HEK293 (cell line): ENCODE data around the gene ARHGAP8.
A peak's percentile ranks its signal among the peaks of the same experiment; 100 is the strongest.

Experiments used
- CTCF ChIA-PET: fragments of 350-600 bp; formaldehyde crosslinking; extraction: SDS; loops from one replicate; lab custom pipeline; 2021; ENCODE audit warnings: antibody characterized with exemption; lab: Yijun Ruan, JAX
- POLR2A ChIA-PET: fragments of 300-600 bp; formaldehyde crosslinking; extraction: SDS; loops from one replicate; lab custom pipeline; 2020; ENCODE audit warnings: antibody characterized with exemption, inconsistent platforms; lab: Yijun Ruan, JAX
- H3K27ac ChIP-seq: fragments of 200-500 bp; sonication (Bioruptor generic); 2 replicates; pipeline ENCODE4 v1.5.1; 2014; ENCODE audit warnings: low read depth, low read length, control low read depth, inconsistent platforms; ENCODE audit errors: extremely low read depth
- H3K36me3 ChIP-seq, 2 experiments: fragments of 200-500 bp in 1 of 2; sonication (Bioruptor generic) in 1 of 2; 1 replicate in 1 of 2; 2 replicates in 1 of 2; pipeline ENCODE4 v1.5.1; 2014 to 2017; ENCODE audit warnings: inconsistent platforms in 2 of 2, low read length in 2 of 2; ENCODE audit not compliant: control insufficient read depth in 2 of 2, insufficient read depth in 1 of 2
- H3K4me1 ChIP-seq: fragments of 200-500 bp; sonication (Bioruptor generic); 2 replicates; pipeline ENCODE4 v1.5.1; 2014; ENCODE audit warnings: mild to moderate bottlenecking, low read length, inconsistent platforms; ENCODE audit not compliant: control insufficient read depth, insufficient read depth
- H3K4me3 ChIP-seq: 2 replicates; pipeline ENCODE4 v1.5.1; 2011; ENCODE audit warnings: low read depth, mild to moderate bottlenecking, control low read depth, low read length, moderate library complexity
- H3K9me3 ChIP-seq: fragments of 200-500 bp; sonication (Bioruptor generic); 2 replicates; pipeline ENCODE4 v1.5.1; 2014; ENCODE audit warnings: low read depth, low read length, inconsistent platforms; ENCODE audit not compliant: control insufficient read depth, insufficient read depth
- EGR2 ChIP-seq: fragments of 450-650 bp; formaldehyde crosslinking; IDR thresholded peaks from 2 replicates; pipeline ENCODE4 v1.5.1; 2016; ENCODE audit warnings: low read depth, missing biosample characterization, missing genetic modification characterization
- GFI1B ChIP-seq: fragments of 450-650 bp; formaldehyde crosslinking; IDR thresholded peaks from 2 replicates; pipeline ENCODE4 v1.5.1; 2016; ENCODE audit warnings: missing biosample characterization, missing genetic modification characterization
- GLIS1 ChIP-seq: fragments of 450-650 bp; formaldehyde crosslinking; IDR thresholded peaks from 2 replicates; pipeline ENCODE4 v1.5.1; 2016; ENCODE audit warnings: missing biosample characterization, missing genetic modification characterization
- SP7 ChIP-seq: fragments of 450-650 bp; formaldehyde crosslinking; IDR thresholded peaks from 2 replicates; pipeline ENCODE4 v1.5.1; 2016; ENCODE audit warnings: missing biosample characterization, missing genetic modification characterization
- TSHZ1 ChIP-seq: fragments of 450-650 bp; formaldehyde crosslinking; IDR thresholded peaks from 2 replicates; pipeline ENCODE4 v1.5.1; 2016; ENCODE audit warnings: missing biosample characterization, missing genetic modification characterization, borderline replicate concordance
- ZBTB6 ChIP-seq: fragments of 450-650 bp; formaldehyde crosslinking; IDR thresholded peaks from 2 replicates; pipeline ENCODE4 v1.5.1; 2017; ENCODE audit warnings: missing biosample characterization, missing genetic modification characterization
- ZBTB8A ChIP-seq: fragments of 450-650 bp; formaldehyde crosslinking; IDR thresholded peaks from 2 replicates; pipeline ENCODE4 v1.5.1; 2016; ENCODE audit warnings: missing biosample characterization, missing genetic modification characterization
- ZIC2 ChIP-seq: fragments of 450-650 bp; formaldehyde crosslinking; IDR thresholded peaks from 2 replicates; pipeline ENCODE4 v1.5.1; 2016; ENCODE audit warnings: missing biosample characterization, missing genetic modification characterization
- ZNF239 ChIP-seq: fragments of 450-650 bp; formaldehyde crosslinking; IDR thresholded peaks from 2 replicates; pipeline ENCODE4 v1.5.1; 2016; ENCODE audit warnings: missing biosample characterization, missing genetic modification characterization
- ZNF394 ChIP-seq: fragments of 450-650 bp; formaldehyde crosslinking; IDR thresholded peaks from 2 replicates; pipeline ENCODE4 v1.5.1; 2016; ENCODE audit warnings: missing biosample characterization, missing genetic modification characterization, mild to moderate bottlenecking, moderate library complexity, borderline replicate concordance
- ZNF488 ChIP-seq: fragments of 450-650 bp; formaldehyde crosslinking; IDR thresholded peaks from 2 replicates; pipeline ENCODE4 v1.5.1; 2016; ENCODE audit warnings: missing biosample characterization, missing genetic modification characterization
- ZNF530 ChIP-seq: fragments of 450-650 bp; formaldehyde crosslinking; IDR thresholded peaks from 2 replicates; pipeline ENCODE4 v1.5.1; 2016; ENCODE audit warnings: low read depth, missing biosample characterization, missing genetic modification characterization
- ZNF560 ChIP-seq: fragments of 450-650 bp; formaldehyde crosslinking; IDR thresholded peaks from 2 replicates; pipeline ENCODE4 v1.5.1; 2017; ENCODE audit warnings: missing biosample characterization, missing genetic modification characterization, borderline replicate concordance
- ZNF623 ChIP-seq: fragments of 450-650 bp; formaldehyde crosslinking; IDR thresholded peaks from 2 replicates; pipeline ENCODE4 v1.5.1; 2016; ENCODE audit warnings: missing biosample characterization, missing genetic modification characterization
- ZNF626 ChIP-seq: fragments of 450-650 bp; sonication (Bioruptor Pico); formaldehyde crosslinking; IDR thresholded peaks from 2 replicates; pipeline ENCODE4 v1.5.1; 2018; ENCODE audit warnings: missing biosample characterization, missing genetic modification characterization, inconsistent platforms
- ZNF654 ChIP-seq: fragments of 450-650 bp; formaldehyde crosslinking; IDR thresholded peaks from 2 replicates; pipeline ENCODE4 v1.5.1; 2016; ENCODE audit warnings: low read depth, missing biosample characterization, missing genetic modification characterization
- ZNF704 ChIP-seq: fragments of 450-650 bp; formaldehyde crosslinking; IDR thresholded peaks from 2 replicates; pipeline ENCODE4 v1.5.1; 2016; ENCODE audit warnings: missing biosample characterization, missing genetic modification characterization
- ZNF76 ChIP-seq: fragments of 450-650 bp; formaldehyde crosslinking; IDR thresholded peaks from 2 replicates; pipeline ENCODE4; 2016; ENCODE audit warnings: low read depth, missing biosample characterization, missing genetic modification characterization, borderline replicate concordance

ARHGAP8 gene

GRCh38 chr22:44891791-44892190 lies 139.4 kb downstream of the ARHGAP8 start:
- no peaks in the 10 kb centered on the region for H3K4me1 ChIP-seq
- CTCF ChIA-PET = interaction anchor here (0.6 kb wide), 1 partner anchor 207 kb away, joined by 4 read pairs; no protein-coding TSS in a partner anchor
- POLR2A ChIA-PET = no interaction called here
- no peak overlapping the region for H3K27ac ChIP-seq
- no peak overlapping the region for H3K4me3 ChIP-seq
- H3K9me3 ChIP-seq = no peaks in the 10 kb centered on the region
- TF ChIP-seq SP7 (tag by site-specific recombination) (no peak), ZNF626 (no peak), ZNF76 (no peak), ZNF239 (tag by site-specific recombination) (no peak), ZNF623 (tag by site-specific recombination) (no peak), ZBTB8A (tag by site-specific recombination) (no peak), ZNF394 (tag by site-specific recombination) (no peak), ZNF488 (tag by site-specific recombination) (no peak), TSHZ1 (tag by site-specific recombination) (no peak), ZNF560 (tag by site-specific recombination) (no peak), ZNF530 (no peak)
- no peaks in the 10 kb centered on the region for H3K36me3 ChIP-seq

- Histone ChIP-seq H3K4me3 (no peak overlapping the region), H3K27ac (no peak overlapping the region), H3K36me3 (no peaks in the 10 kb centered on the region), H3K9me3 (no peaks in the 10 kb centered on the region), H3K4me1 (no peaks in the 10 kb centered on the region)
- POLR2A ChIA-PET = no interaction called here
- CTCF ChIA-PET = interaction anchor here (0.6 kb wide), 1 partner anchor 207 kb away, joined by 4 read pairs; no protein-coding TSS in a partner anchor
- TF ChIP-seq GFI1B (tag by site-specific recombination) = no peak
- no peak for TF ChIP-seq EGR2
- TF ChIP-seq ZIC2 (tag by site-specific recombination) = peak; percentile 16; the same call in 1 of the 2 replicates
- TF ChIP-seq ZNF704 = no peak
- no peak for TF ChIP-seq ZBTB6 (tag by site-specific recombination)
- TF ChIP-seq ZNF654 (tag by site-specific recombination) = no peak
- peak; percentile 59 for TF ChIP-seq GLIS1 (tag by site-specific recombination)
Observed at GRCh38 chr22:44892243-44892642, 139.9 kb downstream of the ARHGAP8 start.
